H1 (cell line): Measurements from ENCODE around the gene MYLK3. TPM values are rescaled to one million over a fixed set of nuclear protein-coding genes. Genes with fewer than 3 reads are reported as not detected.

ENCODE experiments used
- CTCF ChIA-PET: fragments of 300-600 bp; sonication (Branson Sonifier 250); formaldehyde crosslinking; loops from one replicate; lab custom pipeline; 2021; ENCODE audit not compliant: partially characterized antibody; lab: Charles Lee
- POLR2A ChIA-PET: fragments of 300-600 bp; sonication (Branson Sonifier 250); formaldehyde crosslinking; loops from one replicate; lab custom pipeline; 2021; ENCODE audit warnings: inconsistent platforms; ENCODE audit not compliant: partially characterized antibody; lab: Charles Lee
- DNase-seq, 2 experiments: peaks; one replicate each; pipeline versions ENCODE4 v3.0.0 to v3.0.0-alpha.2; 2010 to 2022; ENCODE audit warnings: low spot score in 2 of 2, low read depth in 1 of 2, mixed read lengths in 1 of 2
- FAIRE-seq: peaks from 2 replicates; lab custom pipeline; 2011; peaks lifted over from hg19 to GRCh38; lab: Jason Lieb, UNC
- H2AFZ ChIP-seq: 2 replicates; pipeline ENCODE4 v1.8.1; 2012; ENCODE audit warnings: low read length, inconsistent platforms
- H2AK5ac ChIP-seq: 2 replicates; pipeline ENCODE4 v1.6.1; 2013; ENCODE audit warnings: low read depth, low read length
- H2BK120ac ChIP-seq: replicated peaks from 2 replicates; pipeline ENCODE3; 2013; ENCODE audit warnings: low read depth, low read length, inconsistent platforms
- H2BK12ac ChIP-seq: 2 replicates; pipeline ENCODE4 v1.6.1; 2013; ENCODE audit warnings: low read depth, low read length
- H2BK15ac ChIP-seq: 2 replicates; pipeline ENCODE4 v1.6.1; 2013; ENCODE audit warnings: low read length
- H2BK20ac ChIP-seq: 2 replicates; pipeline ENCODE4 v1.6.1; 2013; ENCODE audit warnings: low read length
- H2BK5ac ChIP-seq: 2 replicates; pipeline ENCODE4 v1.6.1; 2013; ENCODE audit warnings: low read depth, low read length
- H3K14ac ChIP-seq: 2 replicates; pipeline ENCODE4 v1.6.1; 2013; ENCODE audit warnings: inconsistent platforms; ENCODE audit not compliant: insufficient read length
- H3K18ac ChIP-seq: 2 replicates; pipeline ENCODE4 v1.6.1; 2013; ENCODE audit warnings: low read length; ENCODE audit errors: extremely low read depth
- H3K23ac ChIP-seq: 2 replicates; pipeline ENCODE4 v1.6.1; 2013; ENCODE audit warnings: inconsistent platforms; ENCODE audit not compliant: insufficient read length
- H3K23me2 ChIP-seq: 2 replicates; pipeline ENCODE4 v1.6.1; 2013; ENCODE audit warnings: low read depth, low read length
- H3K27ac ChIP-seq: 2 replicates; pipeline ENCODE4 v1.6.1; 2011; ENCODE audit warnings: low read depth, low read length, inconsistent platforms
- H3K27me3 ChIP-seq, 4 experiments: replicated peaks in 1 of 4; 1 replicate in 1 of 4; 2 replicates in 3 of 4; pipeline versions ENCODE4 v1.6.1 to v1.8.1; 2011 to 2013; ENCODE audit warnings: low read length in 3 of 4, mild to moderate bottlenecking in 3 of 4, inconsistent platforms in 2 of 4, mixed read lengths in 2 of 4, moderate library complexity in 1 of 4; ENCODE audit not compliant: control insufficient read depth in 3 of 4, insufficient read depth in 3 of 4; ENCODE audit errors: extremely low read depth in 1 of 4
- H3K36me3 ChIP-seq, 4 experiments: 2 replicates each; pipeline versions ENCODE4 v1.6.1 to v1.8.1; 2011 to 2013; ENCODE audit warnings: mild to moderate bottlenecking in 4 of 4, low read length in 3 of 4, moderate library complexity in 2 of 4, control low read depth in 1 of 4, inconsistent platforms in 1 of 4; ENCODE audit not compliant: insufficient read depth in 4 of 4, control insufficient read depth in 2 of 4
- H3K4ac ChIP-seq: replicated peaks from 2 replicates; pipeline ENCODE3; 2013; ENCODE audit warnings: low read length, low read depth, mixed read lengths, inconsistent platforms; ENCODE audit not compliant: insufficient read length
- H3K4me1 ChIP-seq, 4 experiments: replicated peaks in 1 of 4; 1 replicate in 1 of 4; 2 replicates in 3 of 4; pipeline versions ENCODE4 v1.6.1 to v1.8.1; 2011 to 2013; ENCODE audit warnings: low read length in 3 of 4, inconsistent platforms in 2 of 4, mixed read lengths in 1 of 4; ENCODE audit not compliant: insufficient read depth in 4 of 4, control insufficient read depth in 3 of 4
- H3K4me2 ChIP-seq, 2 experiments: 2 replicates each; pipeline versions ENCODE4 v1.6.1 to v1.8.1; 2011 to 2013; ENCODE audit warnings: low read depth in 2 of 2, low read length in 2 of 2, control low read depth in 1 of 2, inconsistent platforms in 1 of 2, mild to moderate bottlenecking in 1 of 2; ENCODE audit not compliant: insufficient read depth in 1 of 2
- H3K4me3 ChIP-seq, 4 experiments: fragments of 200-600, 300-600 bp in 1 of 4; sonication (generic), shearing (Covaris generic), sonication (Bioruptor Twin) in 1 of 4; 2 replicates each; pipeline versions ENCODE4 v1.5.1 to v1.8.1; 2011 to 2016; ENCODE audit warnings: low read length in 4 of 4, low read depth in 3 of 4, control low read depth in 2 of 4, inconsistent platforms in 2 of 4, mild to moderate bottlenecking in 2 of 4, mixed read lengths in 1 of 4, moderate library complexity in 1 of 4; ENCODE audit not compliant: insufficient read depth in 2 of 4; ENCODE audit errors: extremely low read depth in 1 of 4
- H3K56ac ChIP-seq: replicated peaks from 2 replicates; pipeline ENCODE3; 2013; ENCODE audit warnings: low read depth, mild to moderate bottlenecking, mixed read lengths, low read length, inconsistent platforms; ENCODE audit not compliant: insufficient read length
- H3K79me1 ChIP-seq: 2 replicates; pipeline ENCODE4 v1.6.1; 2013; ENCODE audit warnings: low read depth, low read length, control low read depth
- H3K79me2 ChIP-seq, 2 experiments: 2 replicates each; pipeline versions ENCODE4 v1.6.1 to v1.8.1; 2012 to 2013; ENCODE audit warnings: low read length in 2 of 2, mild to moderate bottlenecking in 2 of 2, inconsistent platforms in 1 of 2; ENCODE audit not compliant: insufficient read depth in 2 of 2, control insufficient read depth in 1 of 2
- H3K9ac ChIP-seq, 4 experiments: replicated peaks in 1 of 4; 1 replicate in 1 of 4; 2 replicates in 3 of 4; pipeline versions ENCODE4 v1.6.1 to v1.8.1; 2011 to 2013; ENCODE audit warnings: low read depth in 3 of 4, low read length in 3 of 4, control low read depth in 2 of 4, mild to moderate bottlenecking in 2 of 4, moderate library complexity in 2 of 4, inconsistent platforms in 1 of 4; ENCODE audit errors: extremely low read depth in 1 of 4
- H3K9me3 ChIP-seq, 2 experiments: 2 replicates each; pipeline versions ENCODE4 v1.6.1 to v1.8.1; 2012 to 2013; ENCODE audit warnings: mild to moderate bottlenecking in 2 of 2, moderate library complexity in 2 of 2, control low read depth in 1 of 2, inconsistent platforms in 1 of 2, low read depth in 1 of 2, low read length in 1 of 2, mixed read lengths in 1 of 2; ENCODE audit not compliant: insufficient read depth in 2 of 2
- H4K20me1 ChIP-seq, 2 experiments: replicated peaks in 1 of 2; 2 replicates each; pipeline versions ENCODE3 to v1.8.1; 2011 to 2013; ENCODE audit warnings: inconsistent platforms in 2 of 2, low read length in 2 of 2, mild to moderate bottlenecking in 1 of 2; ENCODE audit not compliant: insufficient read depth in 2 of 2, control insufficient read depth in 1 of 2
- H4K5ac ChIP-seq: 2 replicates; pipeline ENCODE4 v1.6.1; 2013; ENCODE audit warnings: low read length, low read depth, mixed read lengths, inconsistent platforms; ENCODE audit not compliant: insufficient read length
- H4K8ac ChIP-seq: 2 replicates; pipeline ENCODE4 v1.8.0; 2013; ENCODE audit warnings: mild to moderate bottlenecking, moderate library complexity, low read length, inconsistent platforms; ENCODE audit not compliant: insufficient read depth; ENCODE audit errors: extremely low read depth
- H4K91ac ChIP-seq: replicated peaks from 2 replicates; pipeline ENCODE3; 2013; ENCODE audit warnings: low read length, mixed read lengths, inconsistent platforms; ENCODE audit not compliant: insufficient read length
- CBX8 ChIP-seq: fragments of 300-800, 300-1000 bp; sonication (generic); IDR thresholded peaks from 2 replicates; pipeline ENCODE4 v1.7.1; 2016; ENCODE audit warnings: low read depth, low read length, borderline replicate concordance
- CHD2 ChIP-seq: IDR thresholded peaks from 2 replicates; pipeline ENCODE4 v1.6.1; 2012; ENCODE audit warnings: low read length, improper control_type of control experiment
- EP300 ChIP-seq, 2 experiments: IDR thresholded peaks; 1 replicate in 1 of 2; 2 replicates in 1 of 2; pipeline ENCODE4 v1.6.1; 2011 to 2012; ENCODE audit warnings: low read depth in 2 of 2, low read length in 2 of 2, mild to moderate bottlenecking in 2 of 2, borderline replicate concordance in 1 of 2, inconsistent platforms in 1 of 2, moderate library complexity in 1 of 2
- JUND ChIP-seq: IDR thresholded peaks from 2 replicates; pipeline ENCODE4 v1.6.1; 2011; ENCODE audit warnings: mild to moderate bottlenecking, improper control_type of control experiment, low read length
- KDM4A ChIP-seq: IDR thresholded peaks from one replicate; pipeline ENCODE4 v1.7.1; 2012; ENCODE audit warnings: low read depth, mild to moderate bottlenecking, moderate library complexity, low read length, inconsistent platforms; ENCODE audit not compliant: severe bottlenecking
- NANOG ChIP-seq: IDR thresholded peaks from 2 replicates; pipeline ENCODE4 v1.6.1; 2011; ENCODE audit warnings: low read length, low read depth, mild to moderate bottlenecking, inconsistent platforms; ENCODE audit not compliant: insufficient read depth, poor library complexity, severe bottlenecking
- PHF8 ChIP-seq: fragments of 200-600 bp; sonication (generic); conservative IDR thresholded peaks from 2 replicates; pipeline ENCODE4 v1.7.1; 2012; ENCODE audit warnings: low read depth, mild to moderate bottlenecking, inconsistent platforms, low read length, moderate library complexity
- RAD21 ChIP-seq, 2 experiments: IDR thresholded peaks in 1 of 2; conservative IDR thresholded peaks in 1 of 2; 2 replicates each; pipeline ENCODE4 v1.6.1; 2011; ENCODE audit warnings: low read depth in 2 of 2, low read length in 2 of 2, improper control_type of control experiment in 1 of 2, inconsistent platforms in 1 of 2, mild to moderate bottlenecking in 1 of 2, moderate library complexity in 1 of 2
- SP2 ChIP-seq: IDR thresholded peaks from 2 replicates; pipeline ENCODE4 v1.6.1; 2012; ENCODE audit warnings: mild to moderate bottlenecking, low read length, inconsistent platforms
- SP4 ChIP-seq: IDR thresholded peaks from 2 replicates; pipeline ENCODE4 v1.6.1; 2012; ENCODE audit warnings: low read length, inconsistent platforms
- WGBS, 2 experiments: shearing (Covaris generic) in 1 of 2; methylation state at CpG; one replicate each; pipeline versions ENCODE4 v1.1.6 to v1.1.7; 2013 to 2015; ENCODE audit warnings: low lambda C conversion rate in 2 of 2, mixed read lengths in 2 of 2, inconsistent platforms in 1 of 2, low coverage in 1 of 2, missing lambda C conversion rate in 1 of 2; ENCODE audit not compliant: insufficient replicate concordance in 2 of 2, insufficient coverage in 1 of 2, insufficient read length in 1 of 2; ENCODE audit errors: extremely low coverage in 1 of 2, missing lambda C conversion rate in 1 of 2; 5-methylcytosine and 5-hydroxymethylcytosine counted together
- polyA plus RNA-seq, 7 experiments: library from polyadenylated mRNA; depleted of rRNA in 3 of 7; stranded (reverse) in 5 of 7; unstranded in 2 of 7; fragments of >200 nt in 5 of 7; fragments of 200-250 nt in 2 of 7; gene quantifications; 1 replicate in 5 of 7; 2 replicates in 1 of 7; 4 replicates in 1 of 7; pipeline versions ENCODE4 v1.2.1 to v1.2.3, GENCODE V29; 2011 to 2013; ENCODE audit warnings: missing spikeins in 2 of 7, mixed read lengths in 2 of 7
- total RNA-seq: library from RNA; stranded (reverse); fragmentation: NEBNext Ultra II Directional; extraction: Animal tissue kit (Norgen Biotek cat#: 25700); gene quantifications from 2 replicates; pipeline ENCODE4 v1.2.1, GENCODE V29; 2021

Gene MYLK3
- total and polyA plus RNA-seq, 2 of the 8 experiments (the other 6 are each of a cell fraction or from before 2014, with no cell fraction given), result 0.14 to 0.35 TPM

- 83% methylated on average over 5 of the region's 5 CpGs; no CpG with 5 or more reads in 1 of the 2 experiments for WGBS, 2 experiments
- FAIRE-seq, result no peak
- TF ChIP-seq CBX8 (no peak), KDM4A (no peak), SP2 (no peak), JUND (no peak), RAD21 (IDR thresholded peaks at IDR 0.05 in 1 of 2, conservative IDR thresholded peaks at IDR 0.05 in 1 of 2; ENCODE audit: low read depth in 2 of 2, low read length in 2 of 2) (no peak), NANOG (no peak), SP4 (no peak), CHD2 (no peak), EP300 (IDR thresholded peaks at IDR 0.05; ENCODE audit: borderline replicate concordance in 1 of 2, low read depth in 2 of 2, low read length in 2 of 2) (no peak), PHF8 (no peak)
These were observed 61.2 kb downstream of the MYLK3 start for GRCh38 chr16:46686815-46687473.

More at GRCh38 chr16:46686815-46687473, 61.2 kb downstream of the MYLK3 start:
- Histone ChIP-seq H4K8ac (no peak overlapping the region), H3K4me2 (peak overlapping the region; percentile 76 to 96; a peak in 3 of 4 replicates), H3K56ac (no peak overlapping the region), H2AK5ac (no peak overlapping the region), H3K18ac (no peak overlapping the region), H2BK15ac (no peak overlapping the region), H3K23ac (no peak overlapping the region), H3K79me2 (peaks cover 32 to 88% of the 10 kb centered on the region in 2 experiments), H2BK20ac (no peak overlapping the region), H4K20me1 (peaks cover 25% of the 10 kb centered on the region in 2 experiments), H4K91ac (no peak overlapping the region), H3K9me3 (no peaks in the 10 kb centered on the region), H3K14ac (no peak overlapping the region), H3K9ac (no peak overlapping the region), H2AFZ (no peak overlapping the region), H3K23me2 (peaks cover 13% of the 10 kb centered on the region), H3K36me3 (peaks cover 0 to 9% (median 5%) of the 10 kb centered on the region in 4 experiments; a peak in 4 of 8 replicates), H2BK120ac (no peak overlapping the region), H3K4me3 (peak overlapping the region in 2 of 4 experiments; percentile 90 to 96; a peak in 4 of 8 replicates), H3K4me1 (peaks cover 2 to 13% (median 5%) of the 10 kb centered on the region in 4 experiments; a peak in 5 of 7 replicates), H2BK12ac (no peak overlapping the region), H3K4ac (no peak overlapping the region), H3K27me3 (no peaks in the 10 kb centered on the region), H3K27ac (no peak overlapping the region), H4K5ac (no peak overlapping the region), H2BK5ac (no peak overlapping the region), H3K79me1 (no peaks in the 10 kb centered on the region; the same call in 1 of the 2 replicates)
- POLR2A ChIA-PET, result interaction anchor here (0.8 to 0.9 kb wide), 2 partner anchors 10 to 114 kb away, joined by 3 read pairs; no protein-coding TSS in a partner anchor
- CTCF ChIA-PET, result interaction anchor here (0.8 to 1.9 kb wide), 3 partner anchors 13 to 136 kb away, joined by 3 to 5 read pairs (median 3); no protein-coding TSS in a partner anchor
- no peak for DNase-seq
